Occipital lobe (tissue), 1 donor: ENCODE measurements around the gene CYP4A22. TPM values are rescaled to one million over a fixed set of nuclear protein-coding genes. Genes with fewer than 3 reads are reported as not detected.

Experiments
- total RNA-seq: library from RNA; depleted of rRNA; stranded (reverse); fragments of >200 nt; gene quantifications from one replicate; pipeline ENCODE4 v1.2.3, GENCODE V29; 2014

The CYP4A22 gene
- total RNA-seq, 1 donor from 2014 or later = not detected

Other genes starting within 250 kb of the CYP4A22 start
- not detected for gene CYP4A11, start 196.0 kb upstream of the CYP4A22 start, total RNA-seq
- gene CYP4X1, start 113.8 kb upstream of the CYP4A22 start, total RNA-seq = 14.5 TPM
- 0.47 TPM for gene CYP4Z1, start 70.2 kb upstream of the CYP4A22 start, total RNA-seq
- not detected for gene PDZK1IP1, start 52.6 kb downstream of the CYP4A22 start, total RNA-seq
- 1.6 TPM for gene TAL1, start 94.8 kb downstream of the CYP4A22 start, total RNA-seq
- gene STIL, start 176.7 kb downstream of the CYP4A22 start, total RNA-seq = 9.4 TPM
- gene CMPK1, start 196.3 kb downstream of the CYP4A22 start, total RNA-seq = 147 TPM